ENCODE measurements around the gene MPZL3.

Gene MPZL3

GRCh38 chr11:118264569-118265465 is 12.7 kb upstream of the MPZL3 start:
- no peak for DNase-seq

DNA sequence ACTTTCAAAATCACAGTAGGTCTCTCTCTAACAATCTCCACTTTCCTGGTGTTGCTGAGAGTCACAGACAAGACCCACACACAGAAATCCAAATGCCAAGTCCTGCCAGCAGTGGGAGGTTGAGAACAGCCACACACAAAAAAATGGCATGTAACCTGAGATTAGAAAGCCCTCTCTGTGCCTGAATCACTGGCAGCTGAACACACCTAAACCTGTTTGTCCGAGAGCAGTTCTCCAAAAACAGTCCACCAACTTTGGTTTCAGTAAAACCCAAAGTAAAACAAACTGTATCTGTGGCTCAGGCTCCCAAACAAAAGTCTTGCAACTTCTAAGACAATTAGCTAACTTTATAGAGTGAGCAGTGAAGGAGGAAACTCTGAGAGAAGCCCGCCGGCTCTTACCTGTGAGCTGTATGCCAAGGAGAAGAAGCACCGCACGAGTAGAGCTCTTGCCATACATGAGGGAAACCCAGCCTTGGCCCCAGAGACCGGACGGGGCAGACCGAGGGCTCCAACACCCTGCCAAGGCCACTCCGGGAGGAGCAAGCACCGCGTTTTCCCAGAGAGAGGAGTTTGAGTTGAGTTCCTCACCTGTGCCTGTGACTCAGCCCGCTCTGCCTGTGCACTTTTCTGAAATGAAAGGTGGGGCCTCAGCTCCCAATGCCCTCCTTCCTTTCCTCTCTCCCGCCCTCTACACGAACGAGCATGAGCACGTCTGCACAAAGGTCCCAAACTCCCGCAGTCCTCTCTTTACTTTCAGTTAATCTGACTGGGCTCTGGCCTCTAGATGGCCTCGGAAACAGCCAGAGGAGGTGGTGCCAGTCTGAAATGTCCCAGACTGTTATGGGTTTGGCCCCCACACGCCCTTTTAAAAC is 11.8 kb upstream of the MPZL3 start, which contains the start of gene MPZL2:
Gene MPZL2, minus strand, starts transcription at position 603 of the 874 bp plus-strand sequence. Its CDS starts 144 bp downstream, at position 459.
- DNase-seq = peak; percentile 9

- DNase-seq = no peak
Measured at GRCh38 chr11:118263112-118263511, 10.9 kb upstream of the MPZL3 start.

- DNase-seq = no peak
Measured at GRCh38 chr11:118260353-118260752, 8.2 kb upstream of the MPZL3 start.

- no peak for DNase-seq
Measured at GRCh38 chr11:118259138-118259537, 7.0 kb upstream of the MPZL3 start.

DNA sequence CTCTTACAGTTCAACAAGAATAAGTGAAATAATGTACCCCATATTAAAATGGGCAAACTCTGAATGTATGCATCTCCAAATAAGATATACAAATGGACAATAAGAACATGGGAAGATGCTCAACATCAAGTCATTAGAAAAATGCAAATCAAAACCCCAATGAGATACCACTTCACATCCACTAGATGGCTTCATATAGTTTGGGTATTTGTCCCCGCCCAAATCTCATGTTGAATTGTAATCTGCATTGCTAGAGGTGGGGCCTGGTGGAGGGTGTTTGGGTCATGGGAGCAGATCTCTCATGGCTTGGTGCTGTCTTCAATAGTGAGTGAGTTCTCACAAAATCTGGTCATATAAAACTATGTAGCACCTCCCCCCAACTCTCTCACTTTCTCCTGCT is 6.2 kb upstream of the MPZL3 start:
- DNase-seq = no peak

- no peak for DNase-seq
Measured at GRCh38 chr11:118252688-118253087, 523 bp upstream of the MPZL3 start.

GRCh38 chr11:118247041-118247440 is 5.1 kb downstream of the MPZL3 start:
- no peak for DNase-seq

GRCh38 chr11:118245936-118246562 is 6.1 kb downstream of the MPZL3 start:
- DNase-seq = no peak

GRCh38 chr11:118243993-118244762 is 8.0 kb downstream of the MPZL3 start:
- no peak for DNase-seq

GRCh38 chr11:118243161-118243560 is 9.0 kb downstream of the MPZL3 start:
- DNase-seq = no peak

DNA sequence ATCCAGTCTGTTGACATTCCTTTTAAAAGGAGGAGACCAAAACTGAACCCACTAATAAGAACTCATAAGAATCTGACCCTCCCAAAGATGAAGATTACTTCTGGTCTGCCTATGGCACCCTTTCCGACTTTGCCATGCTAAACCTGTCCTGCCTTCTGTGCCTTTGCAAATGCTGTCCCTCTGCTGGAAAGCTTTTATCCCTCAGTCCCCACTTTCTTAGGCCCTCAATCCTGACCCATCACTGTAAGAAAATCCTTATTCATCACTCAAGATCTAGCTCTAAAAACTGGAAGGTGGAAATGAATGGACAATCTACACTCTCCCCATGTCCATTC is 10.4 kb downstream of the MPZL3 start:
- DNase-seq = no peak

DNA sequence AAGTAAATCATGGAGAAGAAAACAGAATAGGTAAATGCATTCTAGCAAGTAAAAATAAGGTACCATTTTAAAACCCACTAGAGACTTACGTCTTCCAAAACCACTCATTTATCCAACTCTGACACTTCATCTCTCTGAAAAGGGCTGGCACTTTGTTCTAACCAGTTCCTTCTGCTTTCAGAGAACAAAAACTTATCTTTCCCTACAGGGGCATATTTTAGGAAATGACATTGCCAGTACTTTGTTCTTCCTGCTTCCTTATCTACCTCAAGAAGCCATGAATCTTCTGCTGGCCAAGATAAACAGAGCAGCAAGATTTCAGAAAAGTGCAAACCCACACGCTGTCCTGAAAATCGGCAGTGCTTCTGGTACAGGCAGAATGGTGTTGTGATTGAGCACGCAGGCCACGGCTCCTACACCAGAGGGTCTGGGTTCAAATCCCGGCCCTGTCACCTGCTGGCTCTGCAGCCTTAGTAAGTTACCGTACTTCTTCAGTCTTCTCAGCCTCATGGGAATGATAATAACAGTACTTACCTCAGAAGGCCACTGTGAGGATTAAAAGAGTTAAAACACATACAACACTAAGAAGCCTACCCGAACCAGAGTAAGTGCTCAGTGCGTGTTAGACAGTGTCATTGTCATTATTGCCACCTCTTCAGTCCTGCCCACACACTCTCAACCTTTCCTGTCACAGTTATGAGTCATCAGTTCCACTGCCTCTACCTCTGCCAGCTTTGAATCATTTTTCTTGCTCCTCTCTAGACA is 11.0 kb downstream of the MPZL3 start:
- DNase-seq = no peak

DNA sequence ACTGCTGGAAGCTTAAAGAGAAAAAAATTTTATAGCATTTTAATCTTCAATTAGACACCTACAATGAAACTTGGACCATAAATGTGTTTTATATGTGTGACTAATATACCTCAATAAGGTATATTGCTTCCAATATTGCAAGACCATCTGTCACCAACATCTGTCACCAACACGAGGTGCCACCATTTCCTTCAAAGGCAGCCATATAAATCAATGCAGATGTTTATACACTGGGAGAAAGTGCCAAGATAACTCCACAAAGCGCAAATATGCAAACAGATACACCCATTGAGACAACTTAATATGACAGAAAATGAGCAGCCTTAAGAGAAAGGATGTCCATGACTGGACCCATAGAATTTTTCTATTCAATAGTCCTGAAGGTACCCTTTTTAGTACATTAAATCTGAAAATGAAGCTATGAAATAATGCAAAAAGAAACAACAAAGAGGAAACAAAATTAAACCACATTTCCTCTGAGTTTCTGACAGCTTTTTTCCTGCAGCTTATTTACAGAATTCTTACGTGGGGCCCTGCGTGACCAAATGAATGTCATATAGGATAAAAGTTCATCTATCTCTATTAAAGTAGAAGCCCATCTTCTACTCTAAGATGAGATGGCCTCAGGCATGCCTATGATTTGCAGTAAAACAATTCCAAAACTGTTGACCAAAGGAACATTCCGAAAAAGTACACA is 12.5 kb downstream of the MPZL3 start:
- DNase-seq = no peak

GRCh38 chr11:118238929-118239328 is 13.2 kb downstream of the MPZL3 start:
- no peak for DNase-seq

DNA sequence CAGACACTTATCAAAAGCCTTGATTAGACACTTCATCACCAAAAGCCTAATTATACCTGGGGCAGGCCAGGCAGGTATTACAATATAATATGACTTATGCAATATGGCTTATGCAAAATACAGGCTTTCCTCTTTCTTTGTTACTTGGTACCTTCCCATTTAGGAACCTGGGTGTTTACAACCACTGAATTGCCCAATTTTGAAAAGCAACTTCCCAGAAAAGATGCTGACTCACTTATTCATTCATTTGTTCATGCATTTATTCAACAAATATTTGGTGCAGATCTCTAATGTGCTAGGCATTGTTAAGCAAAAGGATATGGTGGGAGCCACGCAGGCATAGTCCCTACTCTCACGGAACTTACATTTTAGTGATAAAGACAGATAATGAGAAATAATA is 13.7 kb downstream of the MPZL3 start:
- no peak for DNase-seq

DNA sequence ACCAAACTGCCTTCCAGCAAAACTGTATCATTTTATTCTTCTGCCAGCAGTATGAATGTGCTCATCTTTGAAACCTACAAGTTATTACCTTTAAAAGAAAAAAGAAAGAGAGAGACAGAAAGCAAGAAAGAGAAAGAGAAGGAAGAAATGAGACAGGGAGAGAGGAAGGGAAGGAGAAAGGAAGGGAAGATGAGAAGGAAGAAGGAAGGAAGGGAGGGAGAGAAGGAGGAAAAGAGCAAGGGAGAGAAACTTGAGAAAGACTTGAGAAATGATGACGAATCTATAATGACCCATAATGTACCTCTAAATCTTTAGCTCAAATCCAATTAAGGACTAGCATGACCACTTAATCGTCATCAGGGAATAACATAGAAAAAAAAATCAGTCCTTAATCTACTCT is 16.0 kb downstream of the MPZL3 start:
- DNase-seq = no peak

- DNase-seq = no peak
Measured at GRCh38 chr11:118234833-118235232, 17.3 kb downstream of the MPZL3 start.

DNA sequence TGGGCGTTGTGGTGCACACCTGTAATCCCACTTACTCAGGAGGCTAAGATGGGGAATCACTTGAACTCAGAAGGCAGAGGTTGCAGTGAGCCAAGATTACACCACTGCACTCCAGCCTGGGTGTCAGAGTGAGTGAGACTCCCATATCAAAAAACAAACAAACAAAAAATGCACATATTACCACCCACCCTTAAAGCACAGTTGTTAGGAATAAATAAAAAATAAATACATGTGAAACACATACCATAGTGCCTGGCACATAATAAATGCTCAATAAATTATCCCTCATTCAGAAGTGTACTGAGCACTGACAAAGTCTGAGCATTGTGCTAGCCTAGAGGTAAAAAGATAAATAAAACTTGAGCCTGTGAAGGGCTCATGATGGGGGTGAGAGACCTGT is 18.3 kb downstream of the MPZL3 start:
- DNase-seq = no peak

DNA sequence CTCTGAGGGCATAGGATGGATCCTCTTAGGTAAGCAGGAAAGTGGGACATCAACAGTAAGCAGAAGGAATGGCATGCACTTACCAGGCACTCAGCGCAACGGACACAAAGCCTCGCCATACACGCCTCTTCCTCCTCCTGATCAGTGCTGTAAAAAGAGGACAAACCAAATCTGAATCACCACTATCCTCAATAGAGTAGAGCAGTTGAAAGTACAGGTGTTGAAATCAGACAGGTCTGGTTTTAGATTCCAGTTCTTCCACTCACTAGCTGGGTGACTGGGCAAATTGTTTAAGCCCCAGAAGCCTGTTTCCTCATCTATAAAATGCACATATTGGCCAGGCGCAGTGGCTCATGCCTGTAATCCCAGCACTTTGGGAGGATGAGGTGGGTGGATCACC is 18.8 kb downstream of the MPZL3 start:
- DNase-seq = no peak

DNA sequence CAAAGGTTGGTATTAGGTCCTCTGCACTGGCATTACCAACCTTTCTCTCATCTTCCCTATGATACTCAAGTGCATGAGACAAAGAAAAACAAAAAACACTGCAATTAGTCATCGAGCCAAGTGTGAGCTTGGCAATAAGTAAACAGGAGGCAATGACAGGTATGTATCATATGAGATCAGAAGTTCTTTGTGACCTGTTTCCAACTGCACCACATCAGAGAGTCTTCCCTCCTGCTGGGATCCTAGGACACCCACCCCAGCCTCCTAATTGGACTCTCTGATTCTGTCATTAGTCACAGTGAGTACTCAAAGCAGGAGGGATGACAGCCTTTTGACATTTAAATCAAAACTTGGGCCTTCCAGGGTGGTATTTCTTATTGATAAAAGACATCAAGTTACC is 19.5 kb downstream of the MPZL3 start:
- DNase-seq = no peak

Data from NCI-H1092 treated with DMSO at 0.1 percent for 48 hours (cell line).